Measurements from ENCODE around the gene ZNF592.
A peak's percentile ranks its signal among the peaks of the same experiment; 100 is the strongest.
"Not testable (repeated sequence)": the region's sequence is repeated elsewhere in the genome, so short reads cannot be mapped to it uniquely, and the experiment has no call there.

Gene ZNF592

DNA sequence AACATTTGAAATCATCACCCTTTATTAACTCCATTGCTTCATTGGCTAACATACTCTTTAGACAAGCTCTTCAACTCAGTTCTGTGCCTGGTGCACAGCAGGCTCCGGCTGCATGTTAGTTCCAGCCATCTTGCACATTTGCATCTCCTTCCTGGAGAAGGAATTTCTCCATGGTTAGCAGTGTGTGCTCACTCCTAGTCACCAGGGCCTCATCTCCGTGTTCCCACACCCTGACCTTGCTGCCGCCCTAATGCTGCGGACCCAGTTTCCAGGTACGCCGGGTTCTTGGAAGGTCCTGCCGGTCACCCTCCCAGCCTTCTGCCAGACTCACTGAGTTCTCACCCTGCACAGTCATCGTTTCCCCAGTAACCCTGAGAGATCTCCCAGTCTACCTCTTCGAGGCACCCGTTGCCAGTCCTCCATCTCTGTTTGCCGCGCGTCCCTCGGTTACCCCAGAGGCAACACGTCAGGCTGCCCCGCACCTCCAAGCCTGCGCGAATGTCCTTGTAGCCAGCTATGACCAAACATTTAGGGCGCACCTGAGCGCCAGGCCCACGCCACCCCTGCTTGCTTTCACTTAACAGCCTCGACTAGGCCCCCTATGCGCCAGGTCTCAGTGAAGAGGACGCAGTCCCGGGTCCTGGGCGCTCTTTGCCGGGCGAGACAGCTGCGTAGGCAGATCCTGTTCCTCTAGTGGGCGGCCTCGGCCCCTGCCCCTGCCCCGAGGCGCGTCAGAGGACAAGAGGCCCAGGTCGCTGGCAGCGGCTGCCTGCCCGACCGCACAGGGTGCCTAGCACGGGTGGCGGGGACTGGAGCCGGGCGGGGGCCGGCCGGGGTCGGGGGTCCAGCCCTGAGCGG lies 747 bp upstream of the ZNF592 start:
- no peak for TF ChIP-seq CTCF (IDR thresholded peaks at IDR 0.05; ENCODE audit: borderline replicate concordance, insufficient read depth, low read depth, low read length)
- peak overlapping the region; percentile 78 for H3K4me3 ChIP-seq (ENCODE audit: low read depth, low read length)

GRCh38 chr15:84749111-84749991 lies 959 bp downstream of the ZNF592 start:
- no peak for TF ChIP-seq CTCF (IDR thresholded peaks at IDR 0.05; ENCODE audit: borderline replicate concordance, insufficient read depth, low read depth, low read length)
- peak overlapping the region; percentile 78 for H3K4me3 ChIP-seq (ENCODE audit: low read depth, low read length)

GRCh38 chr15:84750583-84751092 lies 2.2 kb downstream of the ZNF592 start:
- no peak for TF ChIP-seq CTCF (IDR thresholded peaks at IDR 0.05; ENCODE audit: borderline replicate concordance, insufficient read depth, low read depth, low read length)
- H3K4me3 ChIP-seq (ENCODE audit: low read depth, low read length) = peak overlapping the region; percentile 6

GRCh38 chr15:84751721-84752120 lies 3.3 kb downstream of the ZNF592 start:
- not testable (repeated sequence) for H3K4me3 ChIP-seq (ENCODE audit: low read depth, low read length)

GRCh38 chr15:84752195-84752594 lies 3.8 kb downstream of the ZNF592 start:
- TF ChIP-seq CTCF (IDR thresholded peaks at IDR 0.05; ENCODE audit: borderline replicate concordance, insufficient read depth, low read depth, low read length) = no peak
- no peak overlapping the region for H3K4me3 ChIP-seq (ENCODE audit: low read depth, low read length)

GRCh38 chr15:84752700-84753099 lies 4.3 kb downstream of the ZNF592 start:
- H3K4me3 ChIP-seq (ENCODE audit: low read depth, low read length) = no peak overlapping the region

GRCh38 chr15:84754889-84755288 lies 6.5 kb downstream of the ZNF592 start:
- not testable (repeated sequence) for H3K4me3 ChIP-seq (ENCODE audit: low read depth, low read length)

More at GRCh38 chr15:84752700-84753099, 4.3 kb downstream of the ZNF592 start:
- TF ChIP-seq CTCF (IDR thresholded peaks at IDR 0.05; ENCODE audit: borderline replicate concordance, insufficient read depth, low read depth, low read length) = no peak

All from GM12875 (cell line).